ENCODE data around the gene ARFGAP3.

Gene ARFGAP3

DNA sequence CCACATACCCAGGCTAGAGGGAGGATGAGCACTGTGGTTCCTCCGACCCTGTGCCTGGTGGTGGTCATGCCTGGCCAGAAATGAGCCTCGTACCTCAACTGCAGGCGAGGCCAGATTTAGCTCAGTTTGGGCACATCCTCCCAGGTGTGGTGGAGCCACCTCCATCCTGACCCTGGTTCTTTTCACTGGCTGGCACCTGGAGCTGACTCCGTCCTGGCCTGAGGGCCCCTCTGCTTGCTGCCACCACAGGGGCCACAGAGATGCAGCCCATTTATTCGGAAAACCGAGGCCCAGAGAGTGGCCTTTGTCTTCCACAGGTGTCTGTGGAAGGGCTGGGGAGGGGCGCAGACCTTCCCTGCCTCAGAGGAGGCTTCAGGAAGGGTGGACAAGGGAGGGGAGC, 9.0 kb upstream of the ARFGAP3 start:
- ChIA-PET POLR2A (ENCODE audit: low non-redundant PET) (interaction anchor here (0.6 kb wide), 1 partner anchor 215 kb away, joined by 3 read pairs; no protein-coding TSS in a partner anchor), CTCF (no interaction called here)
- no peak for DNase-seq (ENCODE audit: low spot score)
- H3K27ac ChIP-seq = no peak overlapping the region; the same call in 1 of the 2 replicates
- TF ChIP-seq CTCF (conservative IDR thresholded peaks at IDR 0.05; ENCODE audit: low read depth) = no peak

- H3K27ac ChIP-seq = no peak overlapping the region
- no peak for DNase-seq (ENCODE audit: low spot score)
- ChIA-PET POLR2A (ENCODE audit: low non-redundant PET) (no interaction called here), CTCF (no interaction called here)
- TF ChIP-seq CTCF (conservative IDR thresholded peaks at IDR 0.05; ENCODE audit: low read depth) = no peak
These were observed 8.5 kb upstream of the ARFGAP3 start for GRCh38 chr22:42865536-42865935.

GRCh38 chr22:42863349-42863961, 6.4 kb upstream of the ARFGAP3 start:
- peak overlapping the region; percentile 66 for H3K27ac ChIP-seq
- TF ChIP-seq CTCF (conservative IDR thresholded peaks at IDR 0.05; ENCODE audit: low read depth) = no peak
- POLR2A ChIA-PET (ENCODE audit: low non-redundant PET) = no interaction called here
- CTCF ChIA-PET = no interaction called here
- DNase-seq (ENCODE audit: low spot score) = peak; percentile 54

DNA sequence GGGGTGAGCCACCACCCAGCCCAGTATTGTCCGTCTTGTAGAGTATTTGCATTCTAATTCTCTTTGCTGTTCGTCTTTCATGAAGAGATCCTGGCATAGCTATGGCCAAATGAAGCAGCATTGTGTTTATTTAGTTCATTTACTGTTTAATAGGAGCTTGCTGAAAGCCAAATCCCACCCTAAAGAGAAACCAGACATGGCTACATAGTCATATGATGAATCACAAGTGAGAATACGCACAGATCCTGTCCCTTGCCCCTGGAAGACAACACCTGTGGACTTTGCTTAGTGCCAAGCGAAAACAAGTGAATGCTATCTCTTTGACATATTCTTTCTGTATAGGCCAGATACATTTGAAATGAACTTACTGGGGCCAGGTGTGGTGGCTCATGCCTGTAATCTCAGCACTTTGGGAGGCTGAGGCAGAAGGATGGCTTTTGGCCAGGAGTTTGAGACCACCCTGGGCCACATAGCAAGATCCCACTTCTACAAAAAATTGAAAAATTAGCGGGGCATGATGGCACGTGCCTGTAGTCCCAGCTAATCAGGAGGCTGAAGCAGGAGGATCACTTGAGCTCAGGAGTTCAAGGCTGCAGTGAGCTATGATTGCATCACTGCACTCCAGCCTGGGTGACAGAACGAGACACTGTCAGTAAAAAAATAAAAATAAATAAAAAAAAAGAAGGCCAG, 5.1 kb upstream of the ARFGAP3 start:
- ChIA-PET POLR2A (ENCODE audit: low non-redundant PET) (interaction anchor here (0.7 kb wide), 1 partner anchor 16 kb away, joined by 3 read pairs; no protein-coding TSS in a partner anchor), CTCF (interaction anchor here (0.7 kb wide), 1 partner anchor 15 kb away, joined by 4 read pairs; no protein-coding TSS in a partner anchor)
- no peak for TF ChIP-seq CTCF (conservative IDR thresholded peaks at IDR 0.05; ENCODE audit: low read depth)
- peak; percentile 11 for DNase-seq (ENCODE audit: low spot score)
- peak overlapping the region; percentile 66 for H3K27ac ChIP-seq

DNA sequence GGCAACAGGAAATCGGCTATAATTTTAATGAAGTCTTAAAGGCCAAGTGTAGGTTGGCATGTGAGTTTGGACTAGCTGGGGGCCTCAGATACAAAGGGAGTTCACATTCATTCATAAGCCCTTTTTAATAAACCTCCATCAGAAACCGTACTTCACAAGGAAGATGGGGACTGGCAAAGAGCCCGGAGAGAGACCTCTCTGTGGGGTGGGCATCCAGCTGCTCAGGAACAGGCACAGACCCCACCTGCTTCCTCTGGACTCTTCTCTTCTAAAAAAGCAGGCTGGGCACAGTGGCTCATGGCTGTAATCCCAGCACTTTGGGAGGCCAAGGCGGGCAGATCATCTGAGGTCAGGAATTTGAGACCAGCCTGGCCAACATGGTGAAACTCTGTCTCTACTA, 3.9 kb upstream of the ARFGAP3 start:
- TF ChIP-seq CTCF (conservative IDR thresholded peaks at IDR 0.05; ENCODE audit: low read depth) = no peak
- no peak for DNase-seq (ENCODE audit: low spot score)
- POLR2A ChIA-PET (ENCODE audit: low non-redundant PET) = interaction anchor here (0.7 kb wide), 1 partner anchor 79 kb away, joined by 9 read pairs; no protein-coding TSS in a partner anchor
- CTCF ChIA-PET = no interaction called here
- H3K27ac ChIP-seq = peak overlapping the region; percentile 66

GRCh38 chr22:42857845-42858481, 890 bp upstream of the ARFGAP3 start:
- ChIA-PET CTCF (interaction anchor here (0.6 kb wide), 1 partner anchor 17 kb away, joined by 3 read pairs; no protein-coding TSS in a partner anchor), POLR2A (ENCODE audit: low non-redundant PET) (no interaction called here)
- H3K27ac ChIP-seq = peak overlapping the region; percentile 92
- DNase-seq (ENCODE audit: low spot score) = no peak
- no peak for TF ChIP-seq CTCF (conservative IDR thresholded peaks at IDR 0.05; ENCODE audit: low read depth)

Measured in RWPE1 (cell line).